ENCODE data around the gene TNNC1. TPM values are rescaled to one million over a fixed set of nuclear protein-coding genes. Genes with fewer than 3 reads are reported as not detected.

Gene TNNC1
- not detected in 2 replicates for total RNA-seq

DNA sequence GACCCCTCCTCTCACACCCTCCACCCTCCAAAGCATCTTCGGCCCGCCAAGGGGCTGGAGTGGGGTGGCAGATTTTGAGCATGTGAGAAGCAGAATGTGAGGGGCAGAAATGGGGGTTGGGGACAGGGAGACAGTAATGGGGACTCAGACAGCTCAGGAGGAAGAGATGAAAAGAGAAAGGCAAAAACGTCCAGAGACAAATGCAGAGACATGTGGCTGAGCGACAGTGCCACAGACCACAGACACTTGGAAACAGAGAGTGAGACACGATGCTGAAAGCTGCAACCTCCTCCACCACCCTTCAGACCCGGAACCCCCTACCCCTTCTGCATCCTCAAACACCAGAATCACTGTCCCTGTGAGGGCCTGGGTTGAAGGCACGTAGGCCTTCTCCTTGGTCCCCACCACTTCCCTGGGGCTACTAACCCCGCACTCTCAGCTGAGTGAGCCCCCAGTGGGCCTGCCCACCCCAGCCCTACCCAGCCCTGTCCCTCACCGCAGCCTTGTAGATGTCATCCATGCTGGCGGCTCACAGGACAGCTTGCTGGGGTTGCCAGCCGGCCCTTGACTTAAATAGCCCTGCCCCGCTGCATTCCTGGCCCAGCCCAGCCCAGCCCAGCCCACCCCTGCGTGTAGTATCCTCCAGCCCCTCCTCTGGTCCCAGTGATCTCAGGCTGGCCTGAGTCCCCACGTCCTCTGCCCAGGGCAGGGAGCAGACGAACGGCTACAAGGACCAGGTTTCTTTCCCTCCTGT is at the start of gene TNNC1:
Gene TNNC1 (minus strand): TSS at position 546 of the 754 bp plus-strand sequence. CDS start 26 bp downstream, at position 520.

DNA sequence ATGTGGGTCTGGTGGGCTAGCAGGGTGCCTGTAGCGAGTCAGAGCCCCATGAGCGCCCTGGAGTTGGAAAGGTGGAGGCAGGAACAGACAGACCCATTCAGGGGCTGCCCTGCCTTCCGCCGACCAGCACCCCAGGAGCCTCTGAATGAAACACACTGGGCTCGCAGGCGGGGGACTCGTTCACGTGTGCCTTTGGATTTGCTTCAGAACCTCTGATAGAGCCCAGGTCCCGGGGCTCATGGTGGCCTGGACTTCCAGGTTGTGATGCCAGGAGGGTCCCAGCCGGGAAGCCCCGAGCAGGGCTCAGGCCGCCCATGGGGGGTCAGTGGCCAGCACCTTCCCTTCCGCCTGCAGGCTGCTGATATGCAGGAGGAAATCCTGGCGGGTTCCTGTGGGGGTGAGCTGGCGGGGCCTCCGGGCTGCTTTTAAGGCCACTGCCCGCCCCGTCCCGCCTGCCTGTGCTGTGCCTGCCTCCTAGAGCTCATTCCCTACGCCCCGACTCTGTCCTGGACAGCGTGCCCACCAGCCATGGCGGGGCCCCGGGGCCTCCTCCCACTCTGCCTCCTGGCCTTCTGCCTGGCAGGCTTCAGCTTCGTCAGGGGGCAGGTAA is 41.1 kb upstream of the TNNC1 start, which contains the start of gene STAB1:
Gene STAB1 (plus strand): TSS at position 453 of the 610 bp plus-strand sequence. CDS start 76 bp downstream, at position 529.

DNA sequence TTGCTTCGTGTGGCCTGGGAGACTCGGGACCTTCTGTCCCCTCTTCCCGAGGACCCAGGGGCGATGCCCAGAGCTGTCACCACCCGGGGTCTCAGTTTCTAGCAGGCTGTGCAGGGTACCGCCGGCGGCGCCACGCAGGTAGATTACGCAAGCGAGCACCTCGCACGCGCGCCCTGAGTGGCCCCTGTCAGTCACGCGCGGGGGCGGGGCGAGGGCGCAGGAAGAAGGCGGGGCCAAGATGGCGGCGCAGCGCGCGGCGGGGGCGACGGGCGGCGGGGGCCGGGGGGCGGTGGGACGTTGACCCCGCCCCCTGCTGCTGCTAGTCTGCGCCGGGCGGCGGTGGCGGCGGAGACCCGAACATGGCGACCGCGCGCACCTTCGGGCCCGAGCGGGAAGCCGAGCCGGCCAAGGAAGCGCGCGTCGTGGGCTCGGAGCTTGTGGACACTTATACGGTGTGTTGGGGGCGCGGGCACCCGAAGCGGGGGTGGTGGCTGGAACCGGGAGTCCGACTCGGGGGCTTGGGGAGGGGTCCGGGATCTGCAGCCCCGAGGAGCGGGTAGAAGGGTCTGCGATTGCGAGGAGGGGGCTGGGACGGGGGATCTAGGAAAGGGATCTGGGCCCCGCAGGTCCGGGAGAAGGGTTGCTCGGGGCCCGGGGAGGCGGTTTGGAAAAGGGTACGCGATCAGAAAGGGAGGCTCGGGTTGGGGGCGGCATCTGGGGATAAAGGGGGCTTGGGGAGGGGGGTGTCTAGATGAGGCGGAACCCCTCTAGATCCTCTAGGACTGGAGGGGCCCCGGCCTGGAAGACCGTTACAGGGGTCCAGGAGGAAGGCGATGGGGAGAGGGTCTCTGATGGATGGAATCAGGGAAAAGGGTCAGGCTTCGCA is 1.7 kb upstream of the TNNC1 start, which contains the start of gene NISCH:
Gene NISCH (plus strand): TSS at position 322 of the 886 bp plus-strand sequence. CDS start 38 bp downstream, at position 360.

DNA sequence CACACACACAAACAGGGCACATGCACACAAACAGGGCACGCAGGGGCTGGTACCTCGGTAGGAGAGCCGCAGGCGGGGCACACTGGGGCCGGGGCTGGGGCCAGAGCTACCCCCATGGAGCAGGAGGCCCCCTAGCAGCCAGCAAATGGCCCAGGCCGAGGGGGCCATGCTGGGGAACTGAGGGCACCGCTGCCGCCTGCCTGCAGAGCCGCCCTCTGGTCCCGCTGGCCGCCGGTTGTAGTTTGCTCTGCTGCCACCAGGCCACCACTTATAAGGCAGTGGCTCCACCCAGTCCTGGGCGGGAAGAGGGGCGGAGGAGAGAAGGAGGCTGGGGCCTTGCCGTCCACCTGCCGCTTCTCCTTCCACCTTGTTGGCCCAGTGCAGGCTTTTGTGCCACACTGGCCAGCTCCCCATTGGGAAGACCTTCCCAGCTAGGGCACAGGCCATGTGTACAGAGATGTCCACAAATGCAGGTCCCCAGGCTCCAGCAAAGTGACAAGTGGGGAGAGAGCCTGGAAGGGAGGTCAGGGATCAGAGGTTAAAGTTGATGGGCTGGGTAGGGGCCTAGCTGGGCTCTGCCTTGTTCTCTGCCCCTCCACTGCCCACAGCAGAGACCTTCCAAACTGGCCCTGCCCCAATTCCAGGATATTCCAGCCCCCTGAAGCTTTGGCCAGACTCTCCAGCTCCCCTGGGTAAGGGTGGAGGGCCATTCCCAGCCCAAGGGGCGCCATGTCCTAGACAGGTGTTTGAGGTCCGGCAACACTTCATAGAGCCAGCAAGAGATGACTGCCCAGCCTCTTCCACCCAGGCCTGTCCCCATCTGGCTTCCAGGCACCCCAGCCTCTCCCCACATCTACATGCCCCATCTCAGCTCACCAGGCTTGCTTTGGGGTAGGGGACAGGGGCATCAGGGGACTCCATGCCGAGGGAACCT is 8.7 kb downstream of the TNNC1 start, which contains the start of gene SEMA3G:
Gene SEMA3G (minus strand): TSS at position 244 of the 934 bp plus-strand sequence. CDS start 76 bp downstream, at position 168.

Other genes with a start within 250 kb of the TNNC1 start
- not detected in 2 replicates for gene TLR9, start 228.4 kb downstream of the TNNC1 start, total RNA-seq
- gene TWF2, start 214.9 kb downstream of the TNNC1 start, total RNA-seq = 130 and 132 TPM in 2 replicates
- 6.5 and 9.2 TPM in 2 replicates for gene PPM1M, start 208.3 kb downstream of the TNNC1 start, total RNA-seq
- 46.0 and 47.0 TPM in 2 replicates for gene WDR82, start 175.4 kb downstream of the TNNC1 start, total RNA-seq
- gene GLYCTK, start 166.2 kb downstream of the TNNC1 start, total RNA-seq = 15.0 and 15.6 TPM in 2 replicates
- 1.00 and 1.3 TPM in 2 replicates for gene DNAH1, start 137.7 kb downstream of the TNNC1 start, total RNA-seq
- gene BAP1, start 44.0 kb downstream of the TNNC1 start, total RNA-seq = 56.0 and 108 TPM in 2 replicates
- gene PHF7, start 43.4 kb downstream of the TNNC1 start, total RNA-seq = 5.6 and 8.9 TPM in 2 replicates
- 3.5 and 3.6 TPM in 2 replicates for gene SEMA3G, start 8.9 kb downstream of the TNNC1 start, total RNA-seq
- 24.0 and 27.5 TPM in 2 replicates for gene NISCH, start 1.6 kb upstream of the TNNC1 start, total RNA-seq
- 149 and 154 TPM in 2 replicates for gene STAB1, start 41.3 kb upstream of the TNNC1 start, total RNA-seq
- gene NT5DC2, start 79.8 kb upstream of the TNNC1 start, total RNA-seq = 44.6 and 64.3 TPM in 2 replicates
- gene UQCC5, start 82.6 kb upstream of the TNNC1 start, total RNA-seq = 0.59 and 9.9 TPM in 2 replicates
- gene PBRM1, start 231.9 kb upstream of the TNNC1 start, total RNA-seq = 48.8 and 49.8 TPM in 2 replicates
- gene GNL3, start 232.0 kb upstream of the TNNC1 start, total RNA-seq = 100 and 102 TPM in 2 replicates